ENCODE data around the gene DNAJC13.

- TF ChIP-seq SNAI2 (CRISPR knock-in tag; IDR thresholded peaks at IDR 0.05) (no peak), ZFP30 (CRISPR knock-in tag; IDR thresholded peaks at IDR 0.05) (no peak), PATZ1 (CRISPR knock-in tag; IDR thresholded peaks at IDR 0.05; ENCODE audit: borderline replicate concordance) (no peak), ESRRG (CRISPR knock-in tag; IDR thresholded peaks at IDR 0.05) (no peak)
Measured at GRCh38 chr3:132414841-132415240, 2.5 kb upstream of the DNAJC13 start.
